PC-9 (cell line): ENCODE data around the gene CFAP161. TPM values are rescaled to one million over a fixed set of nuclear protein-coding genes. Genes with fewer than 3 reads are reported as not detected.
"Not testable (repeated sequence)": the region's sequence is repeated elsewhere in the genome, so short reads cannot be mapped to it uniquely, and the experiment has no call there.

ENCODE experiments used
- BruUV-seq: library from RNA; stranded (reverse); fragments of 400-500 nt; replicated peaks from 2 replicates; lab custom pipeline; 2021; lab: Mats Ljungman, UMichigan
- CTCF ChIA-PET: fragments of 300-600 bp; sonication (Branson Sonifier 250); formaldehyde crosslinking; loops from one replicate; lab custom pipeline; 2022; ENCODE audit warnings: antibody characterized with exemption; lab: Charles Lee
- POLR2A ChIA-PET: fragments of 300-600 bp; sonication (Branson Sonifier 250); formaldehyde crosslinking; loops from one replicate; lab custom pipeline; 2022; ENCODE audit warnings: antibody characterized with exemption; ENCODE audit not compliant: unreplicated experiment; lab: Charles Lee
- DNase-seq, 2 experiments: peaks; one replicate each; pipeline versions ENCODE4 v3.0.0 to v3.0.0-alpha.2; 2015 to 2022; ENCODE audit warnings: mixed read lengths in 1 of 2
- H2AFZ ChIP-seq: fragments of 200-600 bp; sonication (generic); 2 replicates; pipeline ENCODE4 v1.8.1; 2017; ENCODE audit warnings: antibody characterized with exemption
- H3F3A ChIP-seq: fragments of 200-600 bp; sonication (generic); 2 replicates; pipeline ENCODE4 v1.8.1; 2017; ENCODE audit warnings: antibody characterized with exemption, mild to moderate bottlenecking, low read depth; ENCODE audit not compliant: insufficient read depth
- H3K27ac ChIP-seq: fragments of 200-600 bp; sonication (generic); 2 replicates; pipeline ENCODE4 v1.6.1; 2016; ENCODE audit warnings: mixed run types
- H3K27me3 ChIP-seq: fragments of 200-600 bp; sonication (generic); 2 replicates; pipeline ENCODE4 v1.6.1; 2016; ENCODE audit warnings: low read depth, mixed run types; ENCODE audit not compliant: insufficient read depth
- H3K36me3 ChIP-seq: fragments of 200-600 bp; sonication (generic); 2 replicates; pipeline ENCODE4 v1.6.1; 2016; ENCODE audit warnings: low read depth, mixed run types
- H3K4me1 ChIP-seq: fragments of 200-600 bp; sonication (generic); replicated peaks from 2 replicates; pipeline ENCODE4 v1.6.1; 2016; ENCODE audit warnings: mixed run types; ENCODE audit not compliant: insufficient read depth
- H3K4me2 ChIP-seq: fragments of 200-600 bp; sonication (generic); 2 replicates; pipeline ENCODE4 v1.6.1; 2017; ENCODE audit warnings: mixed run types
- H3K4me3 ChIP-seq: fragments of 200-600 bp; sonication (generic); 2 replicates; pipeline ENCODE4 v1.6.1; 2016; ENCODE audit warnings: mixed run types
- H3K79me2 ChIP-seq: fragments of 200-600 bp; sonication (generic); 2 replicates; pipeline ENCODE4 v1.6.1; 2017; ENCODE audit warnings: low read depth, mixed run types
- H3K9me2 ChIP-seq: fragments of 200-600 bp; sonication (generic); 2 replicates; pipeline ENCODE4 v1.8.1; 2017; ENCODE audit warnings: mild to moderate bottlenecking; ENCODE audit not compliant: insufficient read depth
- H3K9me3 ChIP-seq: fragments of 200-600 bp; sonication (generic); 2 replicates; pipeline ENCODE4 v1.8.1; 2016; ENCODE audit warnings: low read depth; ENCODE audit not compliant: insufficient read depth
- H4K20me1 ChIP-seq: fragments of 200-600 bp; sonication (generic); 2 replicates; pipeline ENCODE4 v1.8.1; 2017; ENCODE audit not compliant: insufficient read depth
- CTCF ChIP-seq: fragments of 200-600 bp; sonication (generic); conservative IDR thresholded peaks from 2 replicates; pipeline ENCODE4 v1.6.1; 2017; ENCODE audit warnings: mixed run types, antibody characterized with exemption, mild to moderate bottlenecking, moderate library complexity
- EZH2 ChIP-seq: fragments of 200-600 bp; sonication (generic); IDR thresholded peaks from 2 replicates; pipeline ENCODE4 v1.8.0; 2017; ENCODE audit warnings: antibody characterized with exemption, low read depth
- intact Hi-C: fragments of 100-400 bp; cut with micrococcal nuclease; formaldehyde crosslinking; loops from one replicate; pipeline ENCODE4 v1.10.0; 2022; ENCODE audit not compliant: unreplicated experiment
- total RNA-seq: library from RNA; stranded (reverse); gene quantifications from 2 replicates; pipeline ENCODE4 v1.2.3, GENCODE V29; 2021

The CFAP161 gene
- total RNA-seq, 1 experiment from 2014 or later = 1.4 TPM

DNA sequence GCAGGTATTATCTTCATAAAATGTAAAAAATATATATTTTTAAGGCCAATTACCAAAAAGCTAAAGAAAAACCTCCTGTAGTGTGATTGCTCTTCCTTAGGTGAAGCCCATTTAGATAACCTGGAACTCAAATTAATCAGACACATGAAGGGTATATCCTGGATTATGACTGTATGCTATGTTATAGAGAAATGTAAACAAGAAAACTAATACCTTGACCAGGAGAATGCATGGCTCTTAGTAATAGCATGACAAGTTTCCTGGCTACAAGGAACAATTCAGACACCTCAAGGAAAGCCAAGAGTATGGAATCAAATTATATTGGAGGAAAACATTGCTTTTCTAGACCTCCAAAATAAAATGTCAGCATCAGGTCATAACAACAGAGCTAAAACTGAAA lies 14.0 kb upstream of the CFAP161 start:
- Histone ChIP-seq H3K9me2 (no peaks in the 10 kb centered on the region), H2AFZ (no peak overlapping the region), H3K27ac (no peak overlapping the region), H3K9me3 (no peaks in the 10 kb centered on the region), H3K4me1 (no peaks in the 10 kb centered on the region), H3K4me3 (no peak overlapping the region), H3F3A (no peaks in the 10 kb centered on the region), H3K36me3 (no peaks in the 10 kb centered on the region), H4K20me1 (no peaks in the 10 kb centered on the region), H3K79me2 (no peaks in the 10 kb centered on the region), H3K4me2 (no peak overlapping the region), H3K27me3 (no peaks in the 10 kb centered on the region)
- TF ChIP-seq EZH2 (no peak), CTCF (no peak)
- ChIA-PET CTCF (no interaction called here), POLR2A (no interaction called here)
- DNase-seq = no peak
- no TSS peak for BruUV-seq
- intact Hi-C loops = no loop called here

- intact Hi-C loops = no loop called here
- DNase-seq = no peak
- no peak overlapping the region for H2AFZ ChIP-seq
- H3K4me2 ChIP-seq = no peak overlapping the region
- H3K79me2 ChIP-seq = no peaks in the 10 kb centered on the region
- H3K4me3 ChIP-seq = no peak overlapping the region
- H3K9me3 ChIP-seq = no peaks in the 10 kb centered on the region
- H3K4me1 ChIP-seq = no peaks in the 10 kb centered on the region
- CTCF ChIA-PET = no interaction called here
- H3K27ac ChIP-seq = no peak overlapping the region
- POLR2A ChIA-PET = no interaction called here
- no peaks in the 10 kb centered on the region for H3K36me3 ChIP-seq
- H4K20me1 ChIP-seq = no peaks in the 10 kb centered on the region
- 0 out of 2 replicates have a peak, but pooled peaks cover 5% of the 10 kb centered on the region for H3K27me3 ChIP-seq
- no peaks in the 10 kb centered on the region; the same call in 1 of the 2 replicates for H3K9me2 ChIP-seq
- no TSS peak for BruUV-seq
- H3F3A ChIP-seq = no peaks in the 10 kb centered on the region
- no peak for TF ChIP-seq CTCF
Measured at GRCh38 chr15:81126892-81127291, 7.2 kb upstream of the CFAP161 start.

- POLR2A ChIA-PET, intact Hi-C loops, BruUV-seq, H4K20me1 ChIP-seq, H3K27ac ChIP-seq, CTCF ChIA-PET, H3K4me1 ChIP-seq, H3K9me2 ChIP-seq, H3K9me3 ChIP-seq, H3K4me3 ChIP-seq, H3K4me2 ChIP-seq, H3K79me2 ChIP-seq, H2AFZ ChIP-seq, H3F3A ChIP-seq, H3K36me3 ChIP-seq, DNase-seq: not testable (repeated sequence)
- H3K27me3 ChIP-seq = peaks cover 30% of the 10 kb centered on the region
Measured at GRCh38 chr15:81141478-81141877, 7.4 kb downstream of the CFAP161 start.

- no peaks in the 10 kb centered on the region for H3F3A ChIP-seq
- no peaks in the 10 kb centered on the region for H4K20me1 ChIP-seq
- H3K36me3 ChIP-seq = no peaks in the 10 kb centered on the region
- no peaks in the 10 kb centered on the region for H3K4me1 ChIP-seq
- H3K79me2 ChIP-seq = no peaks in the 10 kb centered on the region
- no TSS peak for BruUV-seq
- ChIA-PET POLR2A (no interaction called here), CTCF (no interaction called here)
- H3K9me3 ChIP-seq = no peaks in the 10 kb centered on the region
- no peak for TF ChIP-seq EZH2
- no peak for TF ChIP-seq CTCF
- no peak for DNase-seq
- H3K27me3 ChIP-seq = peaks cover 31% of the 10 kb centered on the region; the same call in 1 of the 2 replicates
- H3K4me2 ChIP-seq = no peak overlapping the region
- H2AFZ ChIP-seq = no peak overlapping the region
- H3K27ac ChIP-seq = no peak overlapping the region
- H3K4me3 ChIP-seq = no peak overlapping the region
- intact Hi-C loops = no loop called here
- H3K9me2 ChIP-seq = no peaks in the 10 kb centered on the region
Measured at GRCh38 chr15:81146006-81146405, 11.9 kb downstream of the CFAP161 start.
